ENCODE results near the gene CXorf38.
A peak's percentile ranks its signal among the peaks of the same experiment; 100 is the strongest.

The CXorf38 gene

GRCh38 chrX:40647307-40648197 is at the start of gene CXorf38:
Gene CXorf38, minus strand, starts transcription at chrX:40647561. Its CDS starts 41 bp downstream, at chrX:40647520.
- peak; percentile 93 for DNase-seq

GRCh38 chrX:40694802-40695201 is 47.4 kb upstream of the CXorf38 start:
- no peak for DNase-seq

GRCh38 chrX:40688929-40689328 is 41.6 kb upstream of the CXorf38 start:
- DNase-seq, result no peak

GRCh38 chrX:40687169-40687568 is 39.8 kb upstream of the CXorf38 start:
- no peak for DNase-seq

- no peak for DNase-seq
Observed at GRCh38 chrX:40685362-40685918, 38.1 kb upstream of the CXorf38 start.

GRCh38 chrX:40684092-40684491 is 36.7 kb upstream of the CXorf38 start:
- no peak for DNase-seq

GRCh38 chrX:40683245-40683644 is 35.9 kb upstream of the CXorf38 start:
- DNase-seq, result no peak

- DNase-seq, result no peak
Observed at GRCh38 chrX:40671126-40671525, 23.8 kb upstream of the CXorf38 start.

- DNase-seq, result no peak
Observed at GRCh38 chrX:40663880-40664630, 16.7 kb upstream of the CXorf38 start.

GRCh38 chrX:40663078-40663740 is 15.8 kb upstream of the CXorf38 start:
- no peak for DNase-seq

- no peak for DNase-seq
Observed at GRCh38 chrX:40661489-40661888, 14.1 kb upstream of the CXorf38 start.

GRCh38 chrX:40660381-40660780 is 13.0 kb upstream of the CXorf38 start:
- DNase-seq, result no peak

- no peak for DNase-seq
Observed at GRCh38 chrX:40653535-40653934, 6.2 kb upstream of the CXorf38 start.

GRCh38 chrX:40652664-40653063 is 5.3 kb upstream of the CXorf38 start:
- DNase-seq, result no peak

- DNase-seq, result peak; percentile 79
Observed at GRCh38 chrX:40651620-40652223, 4.4 kb upstream of the CXorf38 start.

GRCh38 chrX:40646489-40647306 is 663 bp downstream of the CXorf38 start:
- peak; percentile 69 for DNase-seq

GRCh38 chrX:40644821-40645358 is 2.5 kb downstream of the CXorf38 start:
- DNase-seq, result peak; percentile 74

- peak; percentile 84 for DNase-seq
Observed at GRCh38 chrX:40644176-40644575, 3.2 kb downstream of the CXorf38 start.

- no peak for DNase-seq
Observed at GRCh38 chrX:40637687-40638086, 9.7 kb downstream of the CXorf38 start.

- no peak for DNase-seq
Observed at GRCh38 chrX:40632199-40632598, 15.2 kb downstream of the CXorf38 start.

- peak; percentile 26 for DNase-seq
Observed at GRCh38 chrX:40628506-40628905, 18.9 kb downstream of the CXorf38 start.

Measured in hematopoietic multipotent progenitor cell treated with erythropoietin and hydrocortisone succinate and interleukin-3 and kit ligand, for 4 days (in vitro differentiated cells).